Parathyroid adenoma (tissue), 2 donors: ENCODE measurements around the gene LRRC63.

ENCODE experiments used
- H2AFZ ChIP-seq: fragments of 300-600 bp; sonication (generic); one replicate; pipeline ENCODE4 v1.7.0; 2017; ENCODE audit warnings: antibody characterized with exemption, mild to moderate bottlenecking
- H3K27ac ChIP-seq: fragments of 300-600 bp; sonication (generic); one replicate; pipeline ENCODE4 v1.7.0; 2017
- H3K27me3 ChIP-seq: fragments of 300-600 bp; sonication (generic); one replicate; pipeline ENCODE4 v1.7.0; 2017; ENCODE audit warnings: low read length; ENCODE audit not compliant: control insufficient read depth, insufficient read depth
- H3K36me3 ChIP-seq: fragments of 300-600 bp; sonication (generic); one replicate; pipeline ENCODE4 v1.7.0; 2017; ENCODE audit warnings: low read length; ENCODE audit not compliant: control insufficient read depth, insufficient read depth
- H3K4me1 ChIP-seq: fragments of 300-600 bp; sonication (generic); one replicate; pipeline ENCODE4 v1.7.0; 2017; ENCODE audit warnings: control low read depth
- H3K4me2 ChIP-seq: fragments of 300-600 bp; sonication (generic); one replicate; pipeline ENCODE4 v1.7.0; 2017; ENCODE audit warnings: low read length
- H3K4me3 ChIP-seq: fragments of 300-600 bp; sonication (generic); one replicate; pipeline ENCODE4 v1.7.0; 2017; ENCODE audit warnings: low read depth, low read length
- H3K79me2 ChIP-seq: fragments of 300-600 bp; sonication (generic); one replicate; pipeline ENCODE4 v1.7.0; 2017; ENCODE audit warnings: control low read depth
- H3K9ac ChIP-seq: fragments of 300-600 bp; sonication (generic); one replicate; pipeline ENCODE4 v1.7.0; 2017; ENCODE audit warnings: mild to moderate bottlenecking
- H3K9me3 ChIP-seq: fragments of 300-600 bp; sonication (generic); one replicate; pipeline ENCODE4 v1.7.0; 2017; ENCODE audit warnings: low read length; ENCODE audit not compliant: control insufficient read depth
- CTCF ChIP-seq: fragments of 300-600 bp; sonication (generic); IDR thresholded peaks from one replicate; pipeline ENCODE4 v1.7.0; 2017; ENCODE audit warnings: antibody characterized with exemption, mild to moderate bottlenecking
- donor health status: primary hyperparathyroidism.

LRRC63 gene

GRCh38 chr13:46184277-46184699, 27.4 kb upstream of the LRRC63 start:
- no peaks in the 10 kb centered on the region for H3K27me3 ChIP-seq
- no peak overlapping the region for H3K4me3 ChIP-seq
- H3K79me2 ChIP-seq, result no peaks in the 10 kb centered on the region
- H3K4me1 ChIP-seq, result peaks cover 13% of the 10 kb centered on the region
- no peaks in the 10 kb centered on the region for H3K9me3 ChIP-seq
- no peak overlapping the region for H3K27ac ChIP-seq
- no peak overlapping the region for H3K4me2 ChIP-seq
- H3K9ac ChIP-seq, result no peak overlapping the region
- peak; percentile 40 for TF ChIP-seq CTCF
- H2AFZ ChIP-seq, result no peak overlapping the region
- no peaks in the 10 kb centered on the region for H3K36me3 ChIP-seq

DNA sequence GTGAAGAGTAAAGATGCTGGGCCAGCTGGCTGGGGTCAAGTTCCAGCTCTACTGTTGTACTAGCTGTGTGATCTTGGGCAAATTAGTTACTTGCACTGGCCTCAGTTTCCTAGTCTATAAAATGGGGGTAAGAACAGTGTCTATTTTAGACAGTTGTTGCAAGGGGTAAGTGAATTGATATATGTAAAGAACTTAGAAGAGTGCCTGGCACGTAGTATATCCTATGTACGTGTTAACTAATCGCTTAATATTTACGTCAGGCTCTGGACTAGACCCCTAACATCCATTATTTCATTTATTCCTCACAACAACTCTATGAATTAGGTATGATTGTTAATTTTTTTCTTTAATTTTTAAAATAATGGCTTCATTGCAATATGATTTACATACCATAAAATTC, 26.1 kb upstream of the LRRC63 start:
- TF ChIP-seq CTCF, result no peak
- Histone ChIP-seq H3K27me3 (no peaks in the 10 kb centered on the region), H3K79me2 (no peaks in the 10 kb centered on the region), H3K9ac (no peak overlapping the region), H3K4me1 (peaks cover 13% of the 10 kb centered on the region), H3K27ac (no peak overlapping the region), H3K36me3 (no peaks in the 10 kb centered on the region), H2AFZ (no peak overlapping the region), H3K4me3 (no peak overlapping the region), H3K4me2 (no peak overlapping the region), H3K9me3 (no peaks in the 10 kb centered on the region)

DNA sequence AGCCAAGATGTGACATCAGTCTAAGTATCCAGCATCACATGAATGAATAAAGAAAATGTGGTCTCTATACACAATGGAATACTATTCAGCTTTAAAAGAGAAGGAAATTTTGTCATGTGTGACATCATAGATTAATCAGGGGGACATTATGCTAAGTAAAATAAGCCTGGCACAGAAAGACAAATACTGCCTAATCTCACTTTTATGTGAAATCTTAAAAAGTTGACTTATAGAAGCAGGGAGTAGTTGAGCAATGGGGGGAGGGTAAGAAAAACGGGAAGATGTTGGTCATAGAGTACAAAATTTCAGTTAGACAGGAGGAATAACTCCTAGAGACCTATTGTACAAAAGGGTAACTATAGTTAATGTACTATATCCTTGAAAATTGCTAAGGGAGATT, 19.3 kb upstream of the LRRC63 start:
- Histone ChIP-seq H3K4me1 (no peaks in the 10 kb centered on the region), H3K36me3 (no peaks in the 10 kb centered on the region), H2AFZ (no peak overlapping the region), H3K9me3 (no peaks in the 10 kb centered on the region), H3K79me2 (no peaks in the 10 kb centered on the region), H3K4me3 (no peak overlapping the region), H3K27me3 (no peaks in the 10 kb centered on the region), H3K27ac (no peak overlapping the region), H3K9ac (no peak overlapping the region), H3K4me2 (no peak overlapping the region)
- TF ChIP-seq CTCF, result no peak

- no peak overlapping the region for H3K9ac ChIP-seq
- no peak overlapping the region for H2AFZ ChIP-seq
- no peak for TF ChIP-seq CTCF
- no peaks in the 10 kb centered on the region for H3K36me3 ChIP-seq
- no peaks in the 10 kb centered on the region for H3K27me3 ChIP-seq
- no peak overlapping the region for H3K4me2 ChIP-seq
- no peaks in the 10 kb centered on the region for H3K79me2 ChIP-seq
- H3K9me3 ChIP-seq, result no peaks in the 10 kb centered on the region
- H3K27ac ChIP-seq, result no peak overlapping the region
- H3K4me3 ChIP-seq, result no peak overlapping the region
- H3K4me1 ChIP-seq, result no peaks in the 10 kb centered on the region
Observed at GRCh38 chr13:46195016-46195415, 16.7 kb upstream of the LRRC63 start.

DNA sequence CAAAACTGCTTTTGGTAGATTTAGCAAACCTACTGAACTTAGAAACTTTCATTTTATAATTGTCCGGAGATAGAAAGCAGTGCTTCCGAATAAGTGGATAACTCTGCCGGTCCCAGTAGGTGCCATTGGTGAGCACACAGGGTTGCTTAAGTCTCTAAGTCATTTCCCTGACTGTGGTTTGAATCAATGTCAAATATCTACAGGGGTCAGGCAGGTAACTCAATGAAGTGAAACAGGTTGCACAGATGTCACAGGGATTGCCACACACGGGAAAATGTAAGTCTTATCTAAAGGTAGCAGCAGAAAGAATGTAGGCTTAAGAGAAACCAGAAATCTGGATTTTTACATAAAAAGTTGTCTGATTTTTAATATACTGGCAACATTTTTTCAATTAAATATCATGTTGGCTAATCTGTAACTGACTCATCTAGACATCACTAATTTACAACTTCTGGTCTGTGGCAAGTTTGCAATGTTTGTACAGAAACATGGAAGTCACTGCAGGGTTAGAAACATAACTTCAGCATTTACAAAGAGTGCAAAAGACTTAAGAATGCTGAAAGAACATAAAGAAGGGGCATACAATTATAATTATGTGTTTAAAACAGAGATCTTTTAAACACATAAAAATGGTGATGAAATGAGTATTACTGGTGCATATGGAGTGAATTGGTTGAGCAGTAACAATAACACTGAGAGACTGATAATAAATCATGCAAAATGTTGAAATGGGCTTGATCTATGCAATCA, 14.3 kb upstream of the LRRC63 start:
- H3K79me2 ChIP-seq, result no peaks in the 10 kb centered on the region
- no peak for TF ChIP-seq CTCF
- H3K9ac ChIP-seq, result no peak overlapping the region
- H3K9me3 ChIP-seq, result no peaks in the 10 kb centered on the region
- H3K4me3 ChIP-seq, result no peak overlapping the region
- H3K27ac ChIP-seq, result no peak overlapping the region
- H3K4me1 ChIP-seq, result no peaks in the 10 kb centered on the region
- no peaks in the 10 kb centered on the region for H3K36me3 ChIP-seq
- H3K4me2 ChIP-seq, result no peak overlapping the region
- no peaks in the 10 kb centered on the region for H3K27me3 ChIP-seq
- no peak overlapping the region for H2AFZ ChIP-seq
